ENCODE measurements around the gene EPHX1.

GRCh38 chr1:225868631-225869330 is 58.9 kb downstream of the EPHX1 start:
- TF ChIP-seq, protein P1, sequence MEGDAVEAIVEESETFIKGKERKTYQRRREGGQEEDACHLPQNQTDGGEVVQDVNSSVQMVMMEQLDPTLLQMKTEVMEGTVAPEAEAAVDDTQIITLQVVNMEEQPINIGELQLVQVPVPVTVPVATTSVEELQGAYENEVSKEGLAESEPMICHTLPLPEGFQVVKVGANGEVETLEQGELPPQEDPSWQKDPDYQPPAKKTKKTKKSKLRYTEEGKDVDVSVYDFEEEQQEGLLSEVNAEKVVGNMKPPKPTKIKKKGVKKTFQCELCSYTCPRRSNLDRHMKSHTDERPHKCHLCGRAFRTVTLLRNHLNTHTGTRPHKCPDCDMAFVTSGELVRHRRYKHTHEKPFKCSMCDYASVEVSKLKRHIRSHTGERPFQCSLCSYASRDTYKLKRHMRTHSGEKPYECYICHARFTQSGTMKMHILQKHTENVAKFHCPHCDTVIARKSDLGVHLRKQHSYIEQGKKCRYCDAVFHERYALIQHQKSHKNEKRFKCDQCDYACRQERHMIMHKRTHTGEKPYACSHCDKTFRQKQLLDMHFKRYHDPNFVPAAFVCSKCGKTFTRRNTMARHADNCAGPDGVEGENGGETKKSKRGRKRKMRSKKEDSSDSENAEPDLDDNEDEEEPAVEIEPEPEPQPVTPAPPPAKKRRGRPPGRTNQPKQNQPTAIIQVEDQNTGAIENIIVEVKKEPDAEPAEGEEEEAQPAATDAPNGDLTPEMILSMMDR (IDR thresholded peaks at IDR 0.05) = no peak
- no peak for TF ChIP-seq POLR2A (IDR thresholded peaks at IDR 0.05)

All from Peyer's patch (tissue), 4 donors.